Activated T-cell treated with anti-CD3 and anti-CD28 coated beads, Interleukin-2, amount 50 U/mL, for 1 hour (primary cell): ENCODE data around the gene SEMA4G.
A peak's percentile ranks its signal among the peaks of the same experiment; 100 is the strongest.

ENCODE experiments used
- DNase-seq: peaks from one replicate; pipeline ENCODE4 v3.0.0-alpha.2; 2020

SEMA4G gene

GRCh38 chr10:100969187-100970075, at the start of gene SEMA4G:
Gene SEMA4G, plus strand, starts transcription at chr10:100969504. Its CDS starts 3,409 bp downstream, at chr10:100972913.
- peak; percentile 61 for DNase-seq

- no peak for DNase-seq
Observed at GRCh38 chr10:100923580-100923979, 45.7 kb upstream of the SEMA4G start.

GRCh38 chr10:100927266-100927665, 42.0 kb upstream of the SEMA4G start:
- no peak for DNase-seq

- DNase-seq = no peak
Observed at GRCh38 chr10:100928039-100928438, 41.3 kb upstream of the SEMA4G start.

- no peak for DNase-seq
Observed at GRCh38 chr10:100930368-100930767, 38.9 kb upstream of the SEMA4G start.

- DNase-seq = no peak
Observed at GRCh38 chr10:100934084-100934659, 35.1 kb upstream of the SEMA4G start.

- no peak for DNase-seq
Observed at GRCh38 chr10:100939763-100940344, 29.4 kb upstream of the SEMA4G start.

GRCh38 chr10:100942229-100942628, 27.1 kb upstream of the SEMA4G start:
- no peak for DNase-seq

GRCh38 chr10:100943508-100943907, 25.8 kb upstream of the SEMA4G start:
- no peak for DNase-seq

- DNase-seq = no peak
Observed at GRCh38 chr10:100945754-100946153, 23.6 kb upstream of the SEMA4G start.

GRCh38 chr10:100948916-100949315, 20.4 kb upstream of the SEMA4G start:
- DNase-seq = no peak

- DNase-seq = no peak
Observed at GRCh38 chr10:100960251-100960650, 9.1 kb upstream of the SEMA4G start.

- no peak for DNase-seq
Observed at GRCh38 chr10:100962351-100963080, 6.8 kb upstream of the SEMA4G start.

- no peak for DNase-seq
Observed at GRCh38 chr10:100963826-100964225, 5.5 kb upstream of the SEMA4G start.

- no peak for DNase-seq
Observed at GRCh38 chr10:100965820-100966219, 3.5 kb upstream of the SEMA4G start.

- DNase-seq = no peak
Observed at GRCh38 chr10:100966887-100967286, 2.4 kb upstream of the SEMA4G start.

- DNase-seq = no peak
Observed at GRCh38 chr10:100967332-100967731, 2.0 kb upstream of the SEMA4G start.

GRCh38 chr10:100968062-100968736, 1.1 kb upstream of the SEMA4G start:
- no peak for DNase-seq

- no peak for DNase-seq
Observed at GRCh38 chr10:100968863-100969186, 479 bp upstream of the SEMA4G start.

- peak; percentile 44 for DNase-seq
Observed at GRCh38 chr10:100970076-100970913, 991 bp downstream of the SEMA4G start.

GRCh38 chr10:100970914-100971811, 1.9 kb downstream of the SEMA4G start:
- no peak for DNase-seq
